SIG-M5 treated with dmso at 0.1 percent for 504 hours (cell line): ENCODE data around the gene MEG3.

ENCODE experiments used
- DNase-seq: peaks from one replicate; lab custom pipeline; 2025; ENCODE audit not compliant: unreplicated experiment; lab: John Stamatoyannopoulos, UW

MEG3 gene

DNA sequence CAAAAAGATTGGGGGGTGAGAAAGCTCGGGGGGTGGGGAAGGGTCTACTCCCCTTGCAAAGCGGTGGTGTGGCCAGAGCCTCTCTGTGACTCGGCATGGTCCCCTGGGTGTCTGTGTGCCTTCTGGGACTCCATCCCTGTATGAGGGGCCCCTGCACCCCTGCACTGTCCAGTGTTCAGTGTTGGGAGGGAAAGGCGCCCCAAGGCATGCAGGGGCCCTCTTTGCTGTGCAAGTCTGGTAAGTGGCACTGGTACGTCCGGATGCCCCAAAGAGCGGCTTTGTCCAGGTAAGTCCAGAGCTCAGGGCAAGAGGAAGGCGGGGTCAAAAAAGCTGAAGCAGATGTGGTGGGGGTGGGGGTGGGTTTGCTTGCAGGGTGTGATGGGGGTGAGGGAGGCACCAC lies 53.9 kb downstream of the MEG3 start:
- DNase-seq: no peak

DNA sequence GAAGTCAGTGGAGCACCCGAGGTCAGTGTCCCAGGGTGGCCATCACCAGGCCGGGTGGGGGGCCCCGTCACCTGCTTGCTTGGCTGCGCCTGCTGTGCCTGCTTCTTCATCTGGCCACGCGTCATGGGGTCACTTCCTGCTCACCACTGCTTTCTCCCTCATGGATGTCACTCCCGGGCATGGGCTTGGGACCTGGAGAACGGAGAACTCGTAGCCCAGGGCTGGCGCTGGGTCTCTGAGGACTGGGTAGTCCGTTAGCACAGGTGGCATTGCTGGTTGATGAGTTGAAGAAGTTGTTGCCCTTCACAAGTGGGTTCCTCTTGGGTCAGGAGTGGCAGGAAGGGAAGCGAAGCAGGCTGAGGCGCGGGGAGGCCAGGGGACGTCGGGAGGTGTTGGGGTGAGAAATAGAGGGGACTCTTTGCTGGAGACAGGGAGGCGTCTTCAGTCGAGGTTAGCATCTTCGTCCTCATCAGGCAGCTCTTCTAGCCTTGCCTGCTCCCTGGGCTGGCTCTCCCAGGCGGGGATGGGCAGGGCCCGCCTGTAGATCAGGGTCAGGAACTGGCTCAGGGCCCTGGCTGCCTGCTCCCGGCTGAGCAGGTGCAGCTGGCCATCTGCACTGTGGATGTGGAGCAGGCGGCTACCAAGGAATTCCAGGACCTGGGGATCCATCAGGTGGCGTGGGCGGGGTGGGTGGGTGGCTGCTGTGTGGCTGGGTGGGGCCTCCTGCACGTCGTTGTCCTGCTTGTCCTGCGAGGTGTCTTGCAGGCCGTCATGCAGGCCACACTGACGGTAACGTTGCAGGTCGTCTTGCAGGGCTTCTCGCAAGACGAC lies 54.6 kb downstream of the MEG3 start:
- no peak for DNase-seq

- DNase-seq: no peak
Observed at GRCh38 chr14:100881211-100882025, 55.5 kb downstream of the MEG3 start.

DNA sequence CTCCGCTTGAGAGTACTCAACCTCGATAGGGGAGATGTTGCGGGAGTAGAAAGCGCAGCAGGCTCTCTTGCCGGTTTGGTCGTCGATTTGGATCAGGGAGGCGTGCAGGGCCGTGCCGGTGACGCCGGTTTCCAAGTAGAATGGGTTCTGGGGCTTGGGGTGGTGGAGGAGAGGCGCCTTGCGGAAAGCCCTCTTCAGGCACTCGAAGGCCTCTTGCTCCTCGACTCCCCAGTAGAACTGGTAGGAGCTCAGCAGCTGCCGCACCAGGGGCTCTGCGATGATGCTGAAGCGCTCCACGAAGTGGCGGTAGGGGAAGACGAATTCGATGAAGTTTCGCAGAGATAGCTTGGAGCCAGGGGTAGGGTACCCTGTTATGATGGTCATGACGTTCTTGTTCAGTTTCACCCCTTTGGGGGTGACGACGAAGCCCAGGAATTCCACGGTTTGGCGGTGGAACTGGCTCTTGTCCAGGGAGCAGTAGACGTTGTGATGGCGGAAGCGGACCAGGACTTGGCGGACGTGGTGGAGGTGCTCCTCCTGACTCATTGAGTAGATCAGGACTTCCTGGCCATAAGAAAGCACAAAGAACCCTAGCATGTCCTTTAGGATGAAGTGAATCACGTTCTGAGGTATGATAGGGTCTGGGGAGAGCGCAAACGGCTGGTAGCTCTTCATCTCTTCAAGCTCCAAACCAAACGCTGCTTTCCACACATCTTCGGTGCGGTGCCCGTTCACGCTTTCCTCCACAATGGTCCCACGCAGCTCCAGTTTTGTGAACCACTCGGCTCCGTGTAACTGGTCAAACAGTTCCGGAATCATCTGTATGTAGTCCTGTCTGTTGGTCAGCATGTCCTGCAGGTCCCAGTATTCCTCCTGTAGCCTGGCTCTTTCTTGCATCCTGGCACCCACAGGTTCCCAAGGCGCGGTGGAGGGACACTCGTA lies 56.4 kb downstream of the MEG3 start:
- DNase-seq: no peak

DNA sequence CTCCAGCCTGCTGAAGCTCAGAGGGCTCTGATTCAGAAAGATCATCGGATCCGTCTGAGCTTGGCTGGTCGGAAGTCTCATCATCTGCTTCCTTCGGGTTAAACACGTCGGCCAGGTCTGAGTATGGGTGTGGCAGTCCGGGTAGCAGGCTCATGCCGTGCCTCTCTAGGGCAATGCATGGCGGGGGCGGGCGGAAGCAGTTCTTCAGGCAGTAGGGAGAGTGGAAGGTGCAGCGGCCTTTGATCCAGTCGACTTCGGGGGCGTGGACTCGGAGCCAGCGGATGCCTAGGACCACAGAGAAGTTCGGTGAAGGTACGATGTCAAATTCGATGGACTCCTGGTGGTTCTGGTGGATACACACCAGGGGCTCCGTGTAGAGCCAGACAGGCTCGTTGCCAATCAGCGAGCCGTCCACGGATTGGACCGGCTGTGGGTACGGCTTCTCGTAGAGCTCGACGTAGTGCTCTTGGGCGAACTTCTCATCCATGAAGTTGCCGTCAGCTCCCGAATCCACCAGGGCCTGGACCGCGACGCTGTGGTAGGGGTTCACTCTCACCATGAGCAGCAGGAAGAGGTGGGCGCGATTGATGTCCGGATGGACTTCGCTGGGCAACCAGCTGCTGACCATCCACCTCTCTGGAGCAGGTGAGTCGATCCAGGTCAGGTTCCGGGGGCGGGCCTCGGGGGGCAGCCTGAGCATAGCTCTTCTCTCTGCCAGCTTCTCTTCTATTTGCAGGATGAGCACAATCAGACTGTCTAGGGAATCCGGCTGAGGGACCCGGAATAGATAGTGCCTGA lies 57.3 kb downstream of the MEG3 start:
- no peak for DNase-seq

DNA sequence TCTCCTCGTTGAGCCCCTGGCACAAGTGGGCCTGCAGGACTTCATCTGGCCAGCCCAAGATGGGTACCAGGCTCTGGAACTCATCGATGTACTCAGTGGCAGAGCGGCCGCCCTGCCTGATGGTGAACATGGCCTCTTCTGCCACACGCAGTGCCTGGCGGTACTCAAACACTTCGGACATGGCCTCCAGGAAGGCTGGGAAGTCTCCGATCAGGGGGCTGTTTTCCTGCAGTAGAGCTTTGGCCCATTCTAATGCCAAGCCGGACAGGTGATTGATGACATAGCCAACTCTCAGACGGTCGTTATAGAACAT lies 57.8 kb downstream of the MEG3 start:
- DNase-seq: no peak

GRCh38 chr14:100884456-100884855 lies 58.5 kb downstream of the MEG3 start:
- no peak for DNase-seq

GRCh38 chr14:100885196-100885595 lies 59.3 kb downstream of the MEG3 start:
- no peak for DNase-seq

GRCh38 chr14:100885617-100886016 lies 59.7 kb downstream of the MEG3 start:
- no peak for DNase-seq

- no peak for DNase-seq
Observed at GRCh38 chr14:100887728-100888335, 61.9 kb downstream of the MEG3 start.

GRCh38 chr14:100888789-100889315 lies 62.9 kb downstream of the MEG3 start:
- DNase-seq: no peak

DNA sequence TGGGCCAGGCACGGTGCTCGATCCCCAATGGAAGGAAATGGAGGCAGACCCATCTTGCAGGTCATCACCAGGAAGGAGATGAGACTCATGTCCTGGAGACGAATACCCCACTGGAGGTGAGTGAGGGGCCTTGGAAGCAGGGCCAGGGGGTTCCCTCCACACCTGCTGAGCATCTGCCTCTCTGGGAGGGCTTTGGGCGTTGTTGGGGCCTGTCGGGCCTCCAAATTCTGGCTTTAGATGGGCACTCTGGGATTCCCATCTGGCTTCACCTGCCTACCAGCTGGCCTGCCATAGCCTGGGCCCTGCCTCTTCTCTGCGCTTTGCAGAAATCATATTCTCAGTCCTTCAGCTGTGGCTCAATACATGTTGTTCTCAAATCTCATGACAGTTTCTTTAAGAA lies 63.7 kb downstream of the MEG3 start:
- DNase-seq: no peak

DNA sequence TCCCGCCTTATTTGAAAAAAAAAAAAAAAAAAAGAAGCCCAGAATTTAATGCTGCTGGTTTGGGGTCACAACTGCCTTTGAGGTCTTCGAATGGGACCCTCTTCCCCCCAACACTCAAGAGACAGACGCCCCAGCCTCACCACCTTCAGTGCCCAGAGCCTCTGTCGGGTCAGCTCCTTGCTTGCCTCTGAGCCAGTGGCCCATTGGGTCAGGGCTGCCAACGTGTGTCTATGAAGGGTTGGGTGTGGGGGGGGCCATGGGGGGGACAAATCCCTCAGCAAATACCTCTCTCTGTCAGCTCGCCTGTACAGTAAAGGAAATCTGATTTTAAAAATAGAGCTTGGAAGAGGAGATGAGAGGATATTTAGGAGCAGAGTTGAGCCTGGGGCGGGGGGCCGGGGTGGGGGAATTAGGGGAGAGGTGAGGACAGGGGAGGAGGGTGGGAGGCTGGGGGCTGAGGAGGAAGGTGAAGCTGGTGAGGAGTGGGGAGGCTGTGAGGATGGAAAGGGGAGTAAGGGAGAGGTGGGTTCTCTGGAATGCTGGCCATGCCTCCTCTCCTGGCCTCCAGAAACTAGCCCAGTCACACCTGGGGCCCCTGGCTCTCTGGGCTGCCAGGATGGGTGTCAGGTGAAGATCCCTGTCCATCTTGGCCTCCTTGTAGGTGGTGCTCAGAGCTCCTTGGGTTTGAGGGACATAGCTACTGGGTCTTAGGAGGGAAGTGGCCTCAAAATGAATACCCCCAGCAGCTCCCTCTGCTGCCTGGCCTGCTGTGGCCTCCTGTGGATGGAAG lies 64.3 kb downstream of the MEG3 start:
- DNase-seq: no peak

DNA sequence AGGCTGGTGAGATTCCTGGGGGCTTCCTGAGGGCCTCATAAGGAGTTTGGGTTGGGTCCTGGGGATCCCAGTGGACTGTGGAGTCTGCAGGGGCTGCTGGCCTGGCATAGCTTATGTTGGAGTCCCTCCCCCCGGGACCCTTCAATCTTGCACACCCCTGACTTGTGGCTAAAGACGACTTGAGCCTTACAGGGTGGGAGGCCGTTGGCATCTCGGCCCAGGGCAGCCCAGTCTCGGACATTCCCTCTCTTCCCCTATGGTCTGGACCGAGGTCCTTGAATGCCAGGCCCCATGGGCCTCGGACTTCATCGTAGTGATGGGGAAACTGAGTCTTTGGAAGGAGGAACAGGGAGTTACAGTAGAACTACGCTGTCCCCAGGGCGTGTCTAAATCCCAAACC lies 65.1 kb downstream of the MEG3 start:
- no peak for DNase-seq

DNA sequence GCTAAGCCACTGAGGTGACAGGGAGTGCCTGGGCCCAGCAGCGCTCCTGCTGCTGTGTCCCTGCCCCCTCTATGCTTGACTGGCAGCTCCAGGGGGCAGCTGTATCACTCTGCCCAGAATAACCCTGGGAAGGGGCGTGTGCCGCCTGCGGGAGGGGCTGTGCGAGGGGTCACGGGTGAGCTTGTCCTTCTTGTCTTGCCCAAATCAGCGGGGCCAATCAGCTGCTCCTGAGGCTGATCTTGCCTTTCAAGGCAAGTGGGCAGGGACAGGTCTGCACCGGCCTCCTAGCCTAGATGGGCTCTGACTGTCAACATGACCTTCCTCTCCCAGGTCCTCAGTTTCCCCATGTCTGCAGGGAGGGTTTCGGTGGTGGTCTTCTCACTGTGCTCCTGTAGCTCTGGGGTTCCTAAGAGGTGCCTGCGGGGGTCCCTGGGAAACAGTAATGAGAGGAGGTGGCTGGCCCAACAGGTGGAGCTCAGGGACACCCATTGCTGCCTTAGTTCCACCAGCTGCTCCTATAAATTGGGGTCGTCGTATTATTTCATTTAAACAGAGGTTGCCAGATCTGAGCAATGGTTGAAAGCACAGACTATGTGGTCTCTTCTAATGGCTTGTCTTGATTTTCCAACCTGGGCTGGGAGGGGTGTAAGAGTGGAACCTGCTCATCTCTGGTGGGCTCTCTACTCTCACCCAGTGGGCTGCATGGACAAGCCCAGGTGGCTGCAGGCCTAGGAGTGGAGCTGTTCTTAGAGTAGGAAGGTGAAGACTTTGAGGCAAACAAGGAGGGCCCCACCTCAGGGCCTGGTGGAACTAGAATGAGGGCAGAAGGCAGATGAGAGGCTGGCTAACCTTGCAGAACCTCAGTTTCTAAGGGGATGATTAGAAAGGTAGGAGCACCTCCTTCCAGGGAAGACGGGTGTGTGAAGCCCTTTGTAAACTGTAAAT lies 65.9 kb downstream of the MEG3 start:
- DNase-seq: no peak

DNA sequence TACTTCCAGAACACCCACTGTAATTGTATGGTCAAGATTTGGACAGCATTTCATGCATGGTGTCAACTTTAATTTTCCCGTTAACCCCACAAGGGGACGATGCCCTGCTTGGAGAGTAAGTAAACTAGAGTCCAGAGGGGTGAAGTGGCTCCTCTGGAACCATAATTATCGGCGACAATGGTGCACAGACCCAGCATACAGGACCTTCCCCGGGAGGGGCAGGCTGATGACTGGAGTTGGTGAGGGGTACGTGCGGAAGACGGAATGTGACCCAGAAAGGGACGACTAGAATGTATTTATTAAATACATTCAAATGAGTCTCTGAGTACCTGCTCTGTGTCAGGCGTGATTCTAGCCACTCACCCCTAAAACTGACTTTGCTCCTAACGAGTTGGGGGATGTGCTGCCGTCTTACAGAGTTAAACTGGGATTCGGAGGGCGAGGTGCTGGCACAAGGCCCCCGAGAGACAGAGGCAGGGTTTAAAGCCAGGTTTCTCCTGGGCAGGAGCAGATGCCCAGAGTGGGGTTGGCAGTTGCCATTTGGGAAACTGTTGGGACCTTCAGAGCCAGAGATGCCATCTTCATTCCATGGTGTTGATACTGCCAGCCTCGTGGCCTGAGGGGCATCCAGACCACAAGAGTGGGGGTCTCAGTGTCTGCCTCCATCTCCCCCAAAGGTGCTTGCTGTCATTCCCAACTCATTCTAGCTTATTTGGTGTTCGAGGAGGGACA lies 66.7 kb downstream of the MEG3 start:
- no peak for DNase-seq

GRCh38 chr14:100893228-100893601 lies 67.3 kb downstream of the MEG3 start:
- DNase-seq: no peak
